ENCODE measurements around the gene WDFY4.

Gene WDFY4

GRCh38 chr10:48839809-48840679, 155.4 kb downstream of the WDFY4 start:
- no peak for DNase-seq (ENCODE audit: insufficient read length, low spot score)
- FAIRE-seq, result no peak

GRCh38 chr10:48842231-48842630, 157.6 kb downstream of the WDFY4 start:
- FAIRE-seq (no peak), DNase-seq (ENCODE audit: insufficient read length, low spot score) (no peak)

GRCh38 chr10:48843198-48843597, 158.5 kb downstream of the WDFY4 start:
- DNase-seq (ENCODE audit: insufficient read length, low spot score) (no peak), FAIRE-seq (no peak)

- no peak for FAIRE-seq
These were observed 159.9 kb downstream of the WDFY4 start for GRCh38 chr10:48844616-48845015.

GRCh38 chr10:48845512-48845911, 160.8 kb downstream of the WDFY4 start:
- FAIRE-seq (no peak), DNase-seq (ENCODE audit: insufficient read length, low spot score) (no peak)

More at GRCh38 chr10:48844616-48845015, 159.9 kb downstream of the WDFY4 start:
- DNase-seq (ENCODE audit: insufficient read length, low spot score), result no peak

GRCh38 chr10:48847691-48848090, 163.0 kb downstream of the WDFY4 start:
- FAIRE-seq, result no peak
- no peak for DNase-seq (ENCODE audit: insufficient read length, low spot score)

- FAIRE-seq, result no peak
- DNase-seq (ENCODE audit: insufficient read length, low spot score), result no peak
These were observed 172.2 kb downstream of the WDFY4 start for GRCh38 chr10:48856855-48857254.

GRCh38 chr10:48872234-48872633, 187.6 kb downstream of the WDFY4 start:
- DNase-seq (ENCODE audit: insufficient read length, low spot score) (no peak), FAIRE-seq (no peak)

- FAIRE-seq, result no peak
- DNase-seq (ENCODE audit: insufficient read length, low spot score), result no peak
These were observed 193.4 kb downstream of the WDFY4 start for GRCh38 chr10:48878091-48878490.

GRCh38 chr10:48879451-48879850, 194.8 kb downstream of the WDFY4 start:
- FAIRE-seq, result no peak

GRCh38 chr10:48880016-48880705, 195.5 kb downstream of the WDFY4 start:
- FAIRE-seq (no peak), DNase-seq (ENCODE audit: insufficient read length, low spot score) (no peak)

More at GRCh38 chr10:48879451-48879850, 194.8 kb downstream of the WDFY4 start:
- no peak for DNase-seq (ENCODE audit: insufficient read length, low spot score)

- FAIRE-seq, result no peak
- no peak for DNase-seq (ENCODE audit: insufficient read length, low spot score)
These were observed 197.3 kb downstream of the WDFY4 start for GRCh38 chr10:48881937-48882336.

- no peak for DNase-seq (ENCODE audit: insufficient read length, low spot score)
- FAIRE-seq, result no peak
These were observed 198.2 kb downstream of the WDFY4 start for GRCh38 chr10:48882881-48883280.

GRCh38 chr10:48883701-48884100, 199.0 kb downstream of the WDFY4 start:
- DNase-seq (ENCODE audit: insufficient read length, low spot score), result no peak
- no peak for FAIRE-seq

- DNase-seq (ENCODE audit: insufficient read length, low spot score), result no peak
- FAIRE-seq, result peak; percentile 74
These were observed 199.7 kb downstream of the WDFY4 start for GRCh38 chr10:48884179-48885045.

GRCh38 chr10:48885376-48885775, 200.7 kb downstream of the WDFY4 start:
- DNase-seq (ENCODE audit: insufficient read length, low spot score) (no peak), FAIRE-seq (no peak)

- FAIRE-seq, result no peak
These were observed 203.3 kb downstream of the WDFY4 start for GRCh38 chr10:48887982-48888381.

GRCh38 chr10:48890888-48891850, 206.5 kb downstream of the WDFY4 start:
- FAIRE-seq (no peak), DNase-seq (ENCODE audit: insufficient read length, low spot score) (no peak)

More at GRCh38 chr10:48887982-48888381, 203.3 kb downstream of the WDFY4 start:
- DNase-seq (ENCODE audit: insufficient read length, low spot score), result no peak

GRCh38 chr10:48894911-48895802, 210.5 kb downstream of the WDFY4 start:
- FAIRE-seq (no peak), DNase-seq (ENCODE audit: insufficient read length, low spot score) (no peak)

Measured in HTR-8/SVneo (cell line).